NCI-H774 (cell line): ENCODE measurements around the gene POLR3E.
"Not testable (repeated sequence)": the region's sequence is repeated elsewhere in the genome, so short reads cannot be mapped to it uniquely, and the experiment has no call there.

ENCODE experiments used
- DNase-seq: peaks from one replicate; lab custom pipeline; 2025; lab: John Stamatoyannopoulos, UW

The POLR3E gene

GRCh38 chr16:22366371-22366770 lies 69.2 kb downstream of the POLR3E start:
- no peak for DNase-seq

- DNase-seq: no peak
These were observed 69.7 kb downstream of the POLR3E start for GRCh38 chr16:22366889-22367288.

GRCh38 chr16:22368200-22368826 lies 71.1 kb downstream of the POLR3E start:
- DNase-seq: not testable (repeated sequence)

- no peak for DNase-seq
These were observed 72.1 kb downstream of the POLR3E start for GRCh38 chr16:22369221-22369811.

- no peak for DNase-seq
These were observed 73.0 kb downstream of the POLR3E start for GRCh38 chr16:22370038-22370820.

GRCh38 chr16:22372882-22373661 lies 75.9 kb downstream of the POLR3E start:
- DNase-seq: no peak

GRCh38 chr16:22373662-22374310 lies 76.6 kb downstream of the POLR3E start:
- no peak for DNase-seq

GRCh38 chr16:22374311-22375116 lies 77.3 kb downstream of the POLR3E start, which contains the start of gene CDR2:
CDR2 (minus strand) TSS chr16:22374619; CDS start chr16:22374309, 310 bp downstream.
- DNase-seq: peak; percentile 96

GRCh38 chr16:22375117-22375962 lies 78.1 kb downstream of the POLR3E start:
- no peak for DNase-seq

GRCh38 chr16:22375963-22376640 lies 78.9 kb downstream of the POLR3E start:
- DNase-seq: no peak

- no peak for DNase-seq
These were observed 82.4 kb downstream of the POLR3E start for GRCh38 chr16:22379656-22380055.

- no peak for DNase-seq
These were observed 83.3 kb downstream of the POLR3E start for GRCh38 chr16:22380529-22380928.

GRCh38 chr16:22381392-22381791 lies 84.2 kb downstream of the POLR3E start:
- no peak for DNase-seq

GRCh38 chr16:22383827-22384226 lies 86.6 kb downstream of the POLR3E start:
- DNase-seq: no peak
